SU-DHL-6 (cell line): ENCODE data around the gene PPP4R3A.

Experiments
- EZH2phosphoT487 ChIP-seq: fragments of 200-600 bp; sonication (generic), shearing (Covaris generic); conservative IDR thresholded peaks from 2 replicates; pipeline ENCODE4 v1.6.1; 2018; ENCODE audit warnings: mild to moderate bottlenecking, antibody characterized with exemption, low read length, moderate library complexity, mixed read lengths
- TF ChIP-seq, protein P1 (sequence below): fragments of 200-600 bp; sonication (generic); IDR thresholded peaks from one replicate; pipeline ENCODE4 v1.5.1; 2017; ENCODE audit warnings: antibody characterized with exemption, mild to moderate bottlenecking, low read length, moderate library complexity; ENCODE audit not compliant: insufficient read depth, poor library complexity, severe bottlenecking

DNA sequence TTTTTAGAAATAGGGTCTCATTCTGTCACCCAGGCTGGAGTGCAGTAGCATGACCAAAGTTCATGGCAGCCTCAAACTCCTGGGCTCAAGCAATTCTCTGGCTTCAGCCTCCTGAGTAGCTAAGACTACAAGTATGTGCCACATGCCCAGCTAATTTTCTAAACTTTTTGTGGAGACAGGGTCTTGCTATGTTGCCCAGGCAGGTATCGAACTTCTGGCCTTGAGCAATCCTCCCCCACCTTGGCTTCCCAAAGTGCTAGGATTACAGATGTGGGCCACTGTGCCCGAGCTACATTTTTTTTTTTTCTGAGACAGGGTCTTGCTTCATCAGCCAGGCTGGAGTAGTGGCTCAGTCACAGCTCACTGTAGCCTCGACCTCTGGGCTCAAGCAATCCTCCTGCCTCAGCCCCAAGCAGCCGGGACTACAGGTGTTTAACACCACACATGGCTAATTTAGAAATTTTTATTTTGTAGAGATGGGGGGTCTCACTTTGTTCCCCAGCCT lies 7.1 kb downstream of the PPP4R3A start:
- TF ChIP-seq, protein P1, sequence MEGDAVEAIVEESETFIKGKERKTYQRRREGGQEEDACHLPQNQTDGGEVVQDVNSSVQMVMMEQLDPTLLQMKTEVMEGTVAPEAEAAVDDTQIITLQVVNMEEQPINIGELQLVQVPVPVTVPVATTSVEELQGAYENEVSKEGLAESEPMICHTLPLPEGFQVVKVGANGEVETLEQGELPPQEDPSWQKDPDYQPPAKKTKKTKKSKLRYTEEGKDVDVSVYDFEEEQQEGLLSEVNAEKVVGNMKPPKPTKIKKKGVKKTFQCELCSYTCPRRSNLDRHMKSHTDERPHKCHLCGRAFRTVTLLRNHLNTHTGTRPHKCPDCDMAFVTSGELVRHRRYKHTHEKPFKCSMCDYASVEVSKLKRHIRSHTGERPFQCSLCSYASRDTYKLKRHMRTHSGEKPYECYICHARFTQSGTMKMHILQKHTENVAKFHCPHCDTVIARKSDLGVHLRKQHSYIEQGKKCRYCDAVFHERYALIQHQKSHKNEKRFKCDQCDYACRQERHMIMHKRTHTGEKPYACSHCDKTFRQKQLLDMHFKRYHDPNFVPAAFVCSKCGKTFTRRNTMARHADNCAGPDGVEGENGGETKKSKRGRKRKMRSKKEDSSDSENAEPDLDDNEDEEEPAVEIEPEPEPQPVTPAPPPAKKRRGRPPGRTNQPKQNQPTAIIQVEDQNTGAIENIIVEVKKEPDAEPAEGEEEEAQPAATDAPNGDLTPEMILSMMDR, result no peak
- no peak for TF ChIP-seq EZH2phosphoT487
